ENCODE data around the gene GOLPH3L. TPM values are rescaled to one million over a fixed set of nuclear protein-coding genes. Genes with fewer than 3 reads are reported as not detected.

The GOLPH3L gene
- total and polyA plus RNA-seq, 2 of the 13 experiments (the other 11 are each of a cell fraction or from before 2014, with no cell fraction given) = 8.2 to 12.8 TPM

GRCh38 chr1:150720703-150721102 lies 23.7 kb upstream of the GOLPH3L start, which contains the start of gene HORMAD1 (continued):
- TF ChIP-seq, protein P1, sequence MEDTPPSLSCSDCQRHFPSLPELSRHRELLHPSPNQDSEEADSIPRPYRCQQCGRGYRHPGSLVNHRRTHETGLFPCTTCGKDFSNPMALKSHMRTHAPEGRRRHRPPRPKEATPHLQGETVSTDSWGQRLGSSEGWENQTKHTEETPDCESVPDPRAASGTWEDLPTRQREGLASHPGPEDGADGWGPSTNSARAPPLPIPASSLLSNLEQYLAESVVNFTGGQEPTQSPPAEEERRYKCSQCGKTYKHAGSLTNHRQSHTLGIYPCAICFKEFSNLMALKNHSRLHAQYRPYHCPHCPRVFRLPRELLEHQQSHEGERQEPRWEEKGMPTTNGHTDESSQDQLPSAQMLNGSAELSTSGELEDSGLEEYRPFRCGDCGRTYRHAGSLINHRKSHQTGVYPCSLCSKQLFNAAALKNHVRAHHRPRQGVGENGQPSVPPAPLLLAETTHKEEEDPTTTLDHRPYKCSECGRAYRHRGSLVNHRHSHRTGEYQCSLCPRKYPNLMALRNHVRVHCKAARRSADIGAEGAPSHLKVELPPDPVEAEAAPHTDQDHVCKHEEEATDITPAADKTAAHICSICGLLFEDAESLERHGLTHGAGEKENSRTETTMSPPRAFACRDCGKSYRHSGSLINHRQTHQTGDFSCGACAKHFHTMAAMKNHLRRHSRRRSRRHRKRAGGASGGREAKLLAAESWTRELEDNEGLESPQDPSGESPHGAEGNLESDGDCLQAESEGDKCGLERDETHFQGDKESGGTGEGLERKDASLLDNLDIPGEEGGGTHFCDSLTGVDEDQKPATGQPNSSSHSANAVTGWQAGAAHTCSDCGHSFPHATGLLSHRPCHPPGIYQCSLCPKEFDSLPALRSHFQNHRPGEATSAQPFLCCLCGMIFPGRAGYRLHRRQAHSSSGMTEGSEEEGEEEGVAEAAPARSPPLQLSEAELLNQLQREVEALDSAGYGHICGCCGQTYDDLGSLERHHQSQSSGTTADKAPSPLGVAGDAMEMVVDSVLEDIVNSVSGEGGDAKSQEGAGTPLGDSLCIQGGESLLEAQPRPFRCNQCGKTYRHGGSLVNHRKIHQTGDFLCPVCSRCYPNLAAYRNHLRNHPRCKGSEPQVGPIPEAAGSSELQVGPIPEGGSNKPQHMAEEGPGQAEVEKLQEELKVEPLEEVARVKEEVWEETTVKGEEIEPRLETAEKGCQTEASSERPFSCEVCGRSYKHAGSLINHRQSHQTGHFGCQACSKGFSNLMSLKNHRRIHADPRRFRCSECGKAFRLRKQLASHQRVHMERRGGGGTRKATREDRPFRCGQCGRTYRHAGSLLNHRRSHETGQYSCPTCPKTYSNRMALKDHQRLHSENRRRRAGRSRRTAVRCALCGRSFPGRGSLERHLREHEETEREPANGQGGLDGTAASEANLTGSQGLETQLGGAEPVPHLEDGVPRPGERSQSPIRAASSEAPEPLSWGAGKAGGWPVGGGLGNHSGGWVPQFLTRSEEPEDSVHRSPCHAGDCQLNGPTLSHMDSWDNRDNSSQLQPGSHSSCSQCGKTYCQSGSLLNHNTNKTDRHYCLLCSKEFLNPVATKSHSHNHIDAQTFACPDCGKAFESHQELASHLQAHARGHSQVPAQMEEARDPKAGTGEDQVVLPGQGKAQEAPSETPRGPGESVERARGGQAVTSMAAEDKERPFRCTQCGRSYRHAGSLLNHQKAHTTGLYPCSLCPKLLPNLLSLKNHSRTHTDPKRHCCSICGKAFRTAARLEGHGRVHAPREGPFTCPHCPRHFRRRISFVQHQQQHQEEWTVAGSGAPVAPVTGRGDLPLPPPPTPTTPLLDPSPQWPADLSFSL (CRISPR knock-in tag; IDR thresholded peaks at IDR 0.05) = no peak

DNA sequence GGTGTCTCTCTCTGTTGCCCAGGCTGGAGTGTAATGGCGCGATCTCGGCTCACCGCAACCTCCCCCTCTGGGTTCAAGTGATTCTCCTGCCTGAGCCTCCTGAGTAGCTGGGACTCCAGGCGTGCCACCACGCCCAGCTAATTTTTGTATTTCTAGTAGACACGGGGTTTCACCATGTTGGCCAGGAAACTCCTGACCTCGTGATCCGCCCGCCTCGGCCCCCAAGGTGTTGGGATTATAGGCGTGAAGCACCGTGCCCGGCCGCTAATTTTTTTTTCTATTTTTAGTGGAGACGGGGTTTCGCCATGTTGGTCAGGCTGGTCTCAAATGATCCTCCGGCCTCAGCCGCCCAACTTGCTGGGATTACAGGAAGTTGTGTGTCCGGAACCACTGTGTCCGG lies 23.1 kb upstream of the GOLPH3L start:
- intact Hi-C loops (cut with micrococcal nuclease; ENCODE audit: unreplicated experiment) (no loop called here), in situ Hi-C loops (cut with HindIII; ENCODE audit: extremely low pct_ligation_motif_present, low pct_unique_long_range_greater_than_20kb) (no loop called here)
- H4K20me1 ChIP-seq (ENCODE audit: insufficient read depth, low read length) = no peaks in the 10 kb centered on the region
- ChIA-PET POLR2A (no interaction called here), CTCF (ENCODE audit: low intra/inter-chr PET ratio, low total read pairs) (no interaction called here)
- TF ChIP-seq RFX5 (IDR thresholded peaks at IDR 0.05; ENCODE audit: low read depth, low read length) = no peak
- DNase-seq (ENCODE audit: low spot score) = no peak
- H3K4me3 ChIP-seq (replicated peaks in 1 of 3; ENCODE audit: insufficient read depth in 1 of 3, low read depth in 2 of 3, low read length in 3 of 3) = no peak overlapping the region
- no peak overlapping the region for H2AFZ ChIP-seq (ENCODE audit: low read length)
- no peaks in the 10 kb centered on the region for H3K79me2 ChIP-seq (ENCODE audit: insufficient read depth, low read length)
- no peak overlapping the region for H3K27ac ChIP-seq (ENCODE audit: extremely low read length, insufficient read depth, low read length)
- no peaks in the 10 kb centered on the region for H3K4me1 ChIP-seq (ENCODE audit: insufficient read depth, low read length)
- H3K9ac ChIP-seq (ENCODE audit: insufficient read depth, low read depth, low read length) = no peak overlapping the region
- no peaks in the 10 kb centered on the region for H3K9me3 ChIP-seq (ENCODE audit: low read length)
- H3K4me2 ChIP-seq (ENCODE audit: low read depth, low read length) = no peak overlapping the region
- no peaks in the 10 kb centered on the region; a peak in 2 of 5 replicates for H3K27me3 ChIP-seq (ENCODE audit: control insufficient read depth in 1 of 2, insufficient read depth in 2 of 2, low read length in 2 of 2)
- FAIRE-seq = no peak
- ATAC-seq = no peak
- no peaks in the 10 kb centered on the region for H3K36me3 ChIP-seq (replicated peaks in 1 of 2; ENCODE audit: control insufficient read depth in 1 of 2, insufficient read depth in 2 of 2, low read length in 2 of 2)
- no TSS peak for BruUV-seq (replicated peaks)
- WGBS (ENCODE audit: low lambda C conversion rate) = 80% methylated on average over 21 of the region's 21 CpGs
